RKO (cell line): ENCODE results near the gene SAMD1.

Experiments used
- DNase-seq: peaks from one replicate; pipeline ENCODE4 v3.0.0-alpha.2; 2016; ENCODE audit warnings: low spot score

SAMD1 gene

GRCh38 chr19:14089662-14090508 lies 666 bp downstream of the SAMD1 start:
- peak; percentile 62 for DNase-seq

GRCh38 chr19:14089412-14089661 lies 1.2 kb downstream of the SAMD1 start:
- no peak for DNase-seq

- DNase-seq: no peak
These were observed 1.7 kb downstream of the SAMD1 start for GRCh38 chr19:14088634-14089411.

GRCh38 chr19:14086098-14086497 lies 4.5 kb downstream of the SAMD1 start:
- DNase-seq: no peak

GRCh38 chr19:14085309-14085995 lies 5.1 kb downstream of the SAMD1 start, which contains the start of gene C19orf67:
Gene C19orf67 (minus strand): TSS chr19:14085783. CDS start chr19:14085627, 156 bp downstream.
- DNase-seq: no peak

- no peak for DNase-seq
These were observed 7.9 kb downstream of the SAMD1 start for GRCh38 chr19:14082675-14082960.

- peak; percentile 44 for DNase-seq
These were observed 8.5 kb downstream of the SAMD1 start for GRCh38 chr19:14081797-14082674.

- DNase-seq: peak; percentile 100
These were observed 9.4 kb downstream of the SAMD1 start for GRCh38 chr19:14080887-14081796.

GRCh38 chr19:14078411-14078810 lies 12.1 kb downstream of the SAMD1 start:
- DNase-seq: no peak

GRCh38 chr19:14073925-14074838 lies 16.4 kb downstream of the SAMD1 start:
- peak; percentile 48 for DNase-seq

GRCh38 chr19:14073261-14073924 lies 17.2 kb downstream of the SAMD1 start:
- DNase-seq: peak; percentile 88

GRCh38 chr19:14072535-14073260 lies 17.9 kb downstream of the SAMD1 start, which contains the start of gene MISP3:
Gene MISP3 (plus strand): TSS chr19:14072786. CDS start chr19:14073310, 524 bp downstream.
- DNase-seq: no peak

- DNase-seq: no peak
These were observed 20.1 kb downstream of the SAMD1 start for GRCh38 chr19:14070268-14071050.

GRCh38 chr19:14066134-14066533 lies 24.4 kb downstream of the SAMD1 start:
- no peak for DNase-seq

- DNase-seq: no peak
These were observed 27.4 kb downstream of the SAMD1 start for GRCh38 chr19:14063105-14063504.

GRCh38 chr19:14062558-14062855 lies 28.0 kb downstream of the SAMD1 start:
- no peak for DNase-seq

- no peak for DNase-seq
These were observed 28.6 kb downstream of the SAMD1 start, which contains the start of gene PALM3 for GRCh38 chr19:14061751-14062557. Gene PALM3 (minus strand): TSS chr19:14062076. CDS start chr19:14061980, 96 bp downstream.
